GM10248 (cell line): ENCODE measurements around the gene CARD10.

Source experiments
- CTCF ChIA-PET: fragments of 300-600 bp; sonication (Branson Sonifier 250); formaldehyde crosslinking; extraction: SDS; loops from one replicate; lab custom pipeline; 2021; ENCODE audit warnings: antibody characterized with exemption; lab: Yijun Ruan, JAX
- POLR2A ChIA-PET: fragments of 350-650 bp; sonication (Branson Sonifier 250); formaldehyde crosslinking; extraction: SDS; loops from one replicate; lab custom pipeline; 2020; ENCODE audit warnings: antibody characterized with exemption; lab: Yijun Ruan, JAX
- DNase-seq: peaks from one replicate; pipeline ENCODE4 v3.0.0; 2012; ENCODE audit errors: extremely low spot score
- CTCF ChIP-seq: IDR thresholded peaks from 2 replicates; pipeline ENCODE4 v1.5.1; 2012; ENCODE audit warnings: mild to moderate bottlenecking, low read depth; ENCODE audit errors: extremely low read depth, missing control alignments, control extremely low read depth

The CARD10 gene

DNA sequence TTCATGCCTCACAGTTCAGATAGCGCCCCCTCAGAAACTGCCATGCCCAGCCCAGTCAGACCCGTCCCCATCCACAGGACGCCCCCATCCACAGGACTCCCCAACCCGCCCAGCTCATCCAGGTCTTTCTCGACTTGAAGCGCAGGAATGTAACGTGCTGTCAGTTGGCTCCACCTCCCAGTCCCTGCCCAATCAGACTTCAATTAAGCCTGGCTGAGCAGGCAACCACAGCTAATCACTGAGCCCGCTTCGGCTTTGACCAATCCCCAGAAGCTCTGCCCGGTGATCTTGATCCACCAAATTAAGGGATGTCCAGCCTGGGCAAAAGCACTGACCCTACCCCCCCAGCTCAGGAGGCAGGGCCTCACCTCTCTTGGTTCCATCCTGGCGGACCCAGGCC is 22.6 kb downstream of the CARD10 start:
- POLR2A ChIA-PET: no interaction called here
- no peak for DNase-seq
- CTCF ChIA-PET: interaction anchor here (4.3 kb wide), 1 partner anchor 24 kb away, joined by 18 read pairs; no protein-coding TSS in a partner anchor
- no peak for TF ChIP-seq CTCF

- POLR2A ChIA-PET: no interaction called here
- TF ChIP-seq CTCF: no peak
- CTCF ChIA-PET: interaction anchor here (0.9 to 3.4 kb wide), 3 partner anchors 18 to 113 kb away, joined by 3 to 14 read pairs (median 4); no protein-coding TSS in a partner anchor
- no peak for DNase-seq
Observed at GRCh38 chr22:37493979-37494378, 25.2 kb downstream of the CARD10 start.

GRCh38 chr22:37492428-37493344 is 26.5 kb downstream of the CARD10 start:
- DNase-seq: peak; percentile 75
- peak; percentile 49 for TF ChIP-seq CTCF
- POLR2A ChIA-PET: no interaction called here
- CTCF ChIA-PET: interaction anchor here (1.0 to 3.4 kb wide), 4 partner anchors 14 to 175 kb away, joined by 3 to 14 read pairs (median 4); no protein-coding TSS in a partner anchor

- CTCF ChIA-PET: interaction anchor here (1.0 to 1.2 kb wide), 4 partner anchors 13 to 174 kb away, joined by 3 to 5 read pairs (median 3); no protein-coding TSS in a partner anchor
- TF ChIP-seq CTCF: no peak
- POLR2A ChIA-PET: no interaction called here
- no peak for DNase-seq
Observed at GRCh38 chr22:37491559-37492427, 27.4 kb downstream of the CARD10 start.

- POLR2A ChIA-PET: no interaction called here
- DNase-seq: no peak
- no peak for TF ChIP-seq CTCF
- CTCF ChIA-PET: interaction anchor here (1.0 kb wide), 2 partner anchors 15 to 76 kb away, joined by 3 to 5 read pairs; no protein-coding TSS in a partner anchor
Observed at GRCh38 chr22:37491106-37491505, 28.1 kb downstream of the CARD10 start.

- no peak for DNase-seq
- POLR2A ChIA-PET: no interaction called here
- no peak for TF ChIP-seq CTCF
- CTCF ChIA-PET: interaction anchor here (0.9 kb wide), 1 partner anchor 11 kb away, joined by 3 read pairs; no protein-coding TSS in a partner anchor
Observed at GRCh38 chr22:37489983-37490382, 29.2 kb downstream of the CARD10 start.
